AG04450 (cell line): ENCODE results near the gene FGF16. TPM values are rescaled to one million over a fixed set of nuclear protein-coding genes. Genes with fewer than 3 reads are reported as not detected.
A peak's percentile ranks its signal among the peaks of the same experiment; 100 is the strongest.
"Not testable (repeated sequence)": the region's sequence is repeated elsewhere in the genome, so short reads cannot be mapped to it uniquely, and the experiment has no call there.

Experiments
- CTCF ChIA-PET: fragments of 300-600, 350-600 bp; formaldehyde crosslinking; extraction: SDS; loops from one replicate; lab custom pipeline; 2022; ENCODE audit warnings: antibody characterized with exemption, inconsistent platforms; lab: Charles Lee
- POLR2A ChIA-PET: fragments of 350-600 bp; formaldehyde crosslinking; extraction: SDS; loops from one replicate; lab custom pipeline; 2021; ENCODE audit warnings: antibody characterized with exemption, inconsistent platforms; lab: Yijun Ruan, JAX
- DNase-seq: peaks from one replicate; pipeline ENCODE4 v3.0.0-alpha.2; 2011; ENCODE audit warnings: low read depth, low spot score
- H3K27ac ChIP-seq: one replicate; pipeline ENCODE4 v1.5.1; 2012; ENCODE audit warnings: low read depth, low read length, control low read depth
- H3K27me3 ChIP-seq: one replicate; pipeline ENCODE4 v1.6.0; 2012; ENCODE audit warnings: low read length; ENCODE audit not compliant: control insufficient read depth, insufficient read depth
- H3K4me3 ChIP-seq: 2 replicates; pipeline ENCODE4 v1.5.1; 2011; ENCODE audit warnings: mild to moderate bottlenecking, low read depth, low read length, control low read depth
- H3K9me3 ChIP-seq: 2 replicates; pipeline ENCODE4 v1.5.1; 2012; ENCODE audit warnings: low read length; ENCODE audit not compliant: control insufficient read depth, insufficient read depth
- CTCF ChIP-seq: IDR thresholded peaks from 2 replicates; pipeline ENCODE4 v1.5.1; 2011; ENCODE audit warnings: low read depth, low read length, control low read depth, inconsistent platforms
- polyA plus RNA-seq: library from polyadenylated mRNA; depleted of rRNA; stranded (reverse); fragments of >200 nt; gene quantifications from 2 replicates; pipeline ENCODE4 v1.2.3, GENCODE V29; 2011

FGF16 gene
- polyA plus RNA-seq, 1 experiment = not detected

DNA sequence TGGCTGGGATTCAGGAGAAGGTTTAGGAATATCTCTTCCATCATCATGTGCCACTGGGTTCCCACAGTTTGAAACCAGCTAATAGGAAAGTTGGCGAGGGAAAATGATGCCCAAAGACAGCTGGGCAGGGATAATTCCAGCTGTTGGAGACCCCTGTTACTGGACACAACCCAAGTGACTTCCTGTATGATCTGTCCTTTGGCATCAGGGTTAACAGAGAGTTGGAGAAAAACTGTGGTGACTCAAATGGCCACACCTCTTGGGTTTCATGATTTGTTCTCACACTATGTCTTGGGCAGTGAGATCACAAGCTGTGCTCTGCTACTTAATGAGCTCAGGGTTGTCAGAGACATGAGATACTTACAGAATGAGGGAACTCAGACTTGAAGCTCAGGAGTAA, 3.8 kb downstream of the FGF16 start:
- POLR2A ChIA-PET = no interaction called here
- Histone ChIP-seq H3K27ac (no peak overlapping the region), H3K9me3 (no peaks in the 10 kb centered on the region), H3K4me3 (no peak overlapping the region), H3K27me3 (peaks cover 3% of the 10 kb centered on the region)
- CTCF ChIA-PET = no interaction called here
- TF ChIP-seq CTCF = no peak
- DNase-seq = no peak

GRCh38 chrX:77453190-77453589, 6.0 kb downstream of the FGF16 start:
- ChIA-PET CTCF (no interaction called here), POLR2A (no interaction called here)
- Histone ChIP-seq H3K9me3 (no peaks in the 10 kb centered on the region), H3K27ac (no peak overlapping the region), H3K27me3 (no peaks in the 10 kb centered on the region), H3K4me3 (no peak overlapping the region)
- DNase-seq = no peak
- TF ChIP-seq CTCF = no peak

- ChIA-PET POLR2A (no interaction called here), CTCF (interaction anchor here (0.6 kb wide), 1 partner anchor 24 kb away, joined by 3 read pairs; no protein-coding TSS in a partner anchor)
- no peak for TF ChIP-seq CTCF
- no peaks in the 10 kb centered on the region for H3K9me3 ChIP-seq
- H3K27me3 ChIP-seq = no peaks in the 10 kb centered on the region
- no peak overlapping the region for H3K4me3 ChIP-seq
- no peak for DNase-seq
- no peak overlapping the region for H3K27ac ChIP-seq
Measured at GRCh38 chrX:77455437-77455836, 8.2 kb downstream of the FGF16 start.

DNA sequence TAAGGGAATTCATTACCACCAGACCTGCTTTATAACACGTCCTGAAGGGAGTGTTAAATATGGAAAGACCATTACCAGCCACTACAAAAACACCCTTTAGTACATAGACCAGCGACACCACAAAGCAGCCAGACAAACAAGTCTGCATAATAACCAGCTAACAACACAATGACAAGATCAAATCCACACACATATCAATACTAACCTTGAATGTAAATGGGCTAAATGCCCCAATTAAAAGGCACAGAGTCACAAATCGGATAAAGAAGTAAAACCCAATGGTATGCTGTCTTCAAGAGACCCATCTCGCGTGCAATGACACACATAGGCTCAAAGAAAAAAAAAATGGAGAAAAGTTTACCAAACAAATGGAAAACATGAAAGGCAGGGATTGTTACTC, 36.9 kb downstream of the FGF16 start:
- H3K27me3 ChIP-seq = no peaks in the 10 kb centered on the region
- no peak overlapping the region for H3K4me3 ChIP-seq
- H3K27ac ChIP-seq = no peak overlapping the region
- ChIA-PET POLR2A (no interaction called here), CTCF (no interaction called here)
- TF ChIP-seq CTCF = no peak
- DNase-seq = no peak
- H3K9me3 ChIP-seq = no peaks in the 10 kb centered on the region

DNA sequence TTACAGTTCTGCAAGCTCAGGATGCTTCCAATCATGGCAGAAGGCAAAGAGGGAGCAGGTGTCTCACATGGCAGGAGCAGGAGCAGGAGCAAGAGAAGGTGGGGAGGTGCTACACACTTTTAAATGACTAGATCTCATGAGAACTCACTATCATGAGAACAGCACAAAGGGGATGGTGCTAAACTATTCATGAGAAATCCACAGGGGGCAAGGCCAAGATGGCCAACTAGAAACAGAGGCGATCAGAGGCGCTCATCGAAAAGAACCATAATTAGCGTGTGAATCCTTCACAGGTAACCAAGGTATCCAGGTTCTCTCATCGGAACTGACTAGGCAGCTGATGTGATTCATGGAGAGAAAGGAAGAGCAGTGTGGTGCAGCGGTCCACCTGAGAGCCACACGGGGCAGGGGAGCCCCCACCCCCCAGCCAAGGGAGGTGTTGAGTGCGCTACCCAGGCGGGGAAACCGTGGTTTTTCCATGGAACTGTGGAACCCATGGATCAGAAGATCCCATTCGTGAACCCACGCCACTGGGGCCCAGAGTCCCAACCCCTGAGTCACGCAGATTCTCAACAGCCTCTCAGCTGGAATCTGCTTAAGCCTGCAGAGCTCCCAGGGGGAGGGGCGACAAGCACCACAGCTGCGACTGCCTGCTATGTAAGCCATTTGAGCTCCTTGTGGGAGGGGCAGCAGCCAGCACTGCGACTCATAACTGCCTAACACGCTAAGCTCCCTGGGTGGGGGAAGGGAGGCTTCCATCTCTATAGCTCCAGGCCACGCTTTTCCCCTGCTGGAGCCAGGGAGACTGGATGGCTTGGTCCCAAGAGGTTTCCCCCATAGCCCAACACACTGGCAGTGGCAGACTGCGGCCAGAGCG, 46.7 kb downstream of the FGF16 start:
- Histone ChIP-seq H3K27me3 (no peaks in the 10 kb centered on the region), H3K4me3 (no peak overlapping the region), H3K9me3 (no peaks in the 10 kb centered on the region), H3K27ac (no peak overlapping the region)
- DNase-seq = peak; percentile 67
- ChIA-PET POLR2A (no interaction called here), CTCF (no interaction called here)
- TF ChIP-seq CTCF = no peak

DNA sequence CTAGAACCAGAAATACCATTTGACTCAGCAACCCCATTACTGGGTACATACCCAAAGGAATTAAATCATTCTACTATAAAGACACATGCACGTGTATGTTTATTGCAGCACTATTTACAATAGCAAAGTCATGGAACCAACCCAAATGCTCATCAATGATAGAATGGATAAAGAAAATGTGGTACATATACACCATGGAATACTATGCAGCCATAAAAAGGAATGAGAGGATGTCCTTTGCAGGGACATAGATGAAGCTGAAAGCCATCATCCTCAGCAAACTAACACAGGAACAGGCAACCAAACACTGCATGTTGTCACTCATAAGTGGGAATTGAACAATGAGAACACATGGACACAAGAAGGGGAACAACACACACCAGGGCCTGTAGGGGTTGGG, 53.0 kb downstream of the FGF16 start:
- DNase-seq, H3K4me3 ChIP-seq, POLR2A ChIA-PET, H3K9me3 ChIP-seq, CTCF ChIA-PET, H3K27ac ChIP-seq, H3K27me3 ChIP-seq: not testable (repeated sequence)
